ENCODE measurements around the gene SUSD6. TPM values are rescaled to one million over a fixed set of nuclear protein-coding genes. Genes with fewer than 3 reads are reported as not detected.
"Not testable (repeated sequence)": the region's sequence is repeated elsewhere in the genome, so short reads cannot be mapped to it uniquely, and the experiment has no call there.

Gene SUSD6
- total RNA-seq, 4 donors from 2014 or later = 54.4 to 66.3 (median 57.7) TPM

DNA sequence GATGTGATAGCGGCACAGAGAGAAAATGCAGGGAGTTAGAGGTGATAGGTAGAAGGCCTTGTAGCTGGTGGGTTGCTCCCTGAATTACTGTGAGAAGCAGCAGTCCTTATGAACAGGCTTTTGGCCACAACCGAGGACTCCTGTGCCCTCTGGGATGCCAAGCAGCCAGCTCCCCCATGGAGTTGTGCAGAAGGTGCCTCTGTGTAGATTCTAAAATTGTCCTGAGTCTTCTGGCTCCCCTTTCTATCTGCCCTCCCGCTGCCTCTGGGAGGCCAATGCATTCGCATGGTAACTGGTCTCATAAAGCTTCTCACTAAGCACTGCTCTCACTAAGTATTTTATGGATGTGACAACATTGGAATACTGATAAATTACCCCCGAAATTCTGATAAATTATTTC lies 16.1 kb upstream of the SUSD6 start:
- Histone ChIP-seq H3K9me3 (no peaks in the 10 kb centered on the region), H3K27me3 (no peaks in the 10 kb centered on the region), H3K27ac (no peak overlapping the region), H3K36me3 (no peaks in the 10 kb centered on the region), H3K4me1 (peaks cover 0 to 11% (median 4%) of the 10 kb centered on the region in 4 donors), H3K4me3 (no peak overlapping the region)
- WGBS, 2 donors = 92 to 93% methylated on average over 5 of the region's 5 CpGs
- no peak for DNase-seq (ENCODE audit: low spot score in 2 of 2)
- TF ChIP-seq POLR2A (IDR thresholded peaks at IDR 0.05) (no peak), EP300 (IDR thresholded peaks at IDR 0.05) (no peak)
- TF ChIP-seq, protein P1, sequence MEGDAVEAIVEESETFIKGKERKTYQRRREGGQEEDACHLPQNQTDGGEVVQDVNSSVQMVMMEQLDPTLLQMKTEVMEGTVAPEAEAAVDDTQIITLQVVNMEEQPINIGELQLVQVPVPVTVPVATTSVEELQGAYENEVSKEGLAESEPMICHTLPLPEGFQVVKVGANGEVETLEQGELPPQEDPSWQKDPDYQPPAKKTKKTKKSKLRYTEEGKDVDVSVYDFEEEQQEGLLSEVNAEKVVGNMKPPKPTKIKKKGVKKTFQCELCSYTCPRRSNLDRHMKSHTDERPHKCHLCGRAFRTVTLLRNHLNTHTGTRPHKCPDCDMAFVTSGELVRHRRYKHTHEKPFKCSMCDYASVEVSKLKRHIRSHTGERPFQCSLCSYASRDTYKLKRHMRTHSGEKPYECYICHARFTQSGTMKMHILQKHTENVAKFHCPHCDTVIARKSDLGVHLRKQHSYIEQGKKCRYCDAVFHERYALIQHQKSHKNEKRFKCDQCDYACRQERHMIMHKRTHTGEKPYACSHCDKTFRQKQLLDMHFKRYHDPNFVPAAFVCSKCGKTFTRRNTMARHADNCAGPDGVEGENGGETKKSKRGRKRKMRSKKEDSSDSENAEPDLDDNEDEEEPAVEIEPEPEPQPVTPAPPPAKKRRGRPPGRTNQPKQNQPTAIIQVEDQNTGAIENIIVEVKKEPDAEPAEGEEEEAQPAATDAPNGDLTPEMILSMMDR (IDR thresholded peaks at IDR 0.05) = no peak

DNA sequence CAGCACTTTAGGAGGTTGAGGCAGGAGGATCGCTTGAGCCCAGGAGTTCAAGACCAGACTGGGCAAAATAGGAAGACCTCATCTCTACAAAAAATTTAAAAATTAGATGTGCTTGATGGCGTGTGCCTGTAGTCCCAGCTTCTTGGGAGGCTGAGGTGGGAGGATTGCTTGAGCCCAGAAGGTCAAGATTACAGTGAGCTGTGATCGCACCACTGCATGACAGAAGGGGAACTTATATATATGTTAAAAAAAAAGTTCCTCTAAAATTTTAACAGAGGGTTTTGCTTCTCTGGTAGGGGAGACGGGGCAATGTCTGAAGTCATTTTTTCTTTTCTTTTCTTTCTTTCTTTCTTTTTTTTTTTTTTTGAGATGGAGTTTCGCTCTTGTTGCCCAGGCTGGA lies 12.0 kb upstream of the SUSD6 start:
- 93 to 94% methylated on average over 5 of the region's 5 CpGs for WGBS, 2 donors
- H3K36me3 ChIP-seq; DNase-seq (ENCODE audit: low spot score in 2 of 2); H3K4me1 ChIP-seq; H3K4me3 ChIP-seq; H3K27ac ChIP-seq; H3K9me3 ChIP-seq; H3K27me3 ChIP-seq: not testable (repeated sequence)

DNA sequence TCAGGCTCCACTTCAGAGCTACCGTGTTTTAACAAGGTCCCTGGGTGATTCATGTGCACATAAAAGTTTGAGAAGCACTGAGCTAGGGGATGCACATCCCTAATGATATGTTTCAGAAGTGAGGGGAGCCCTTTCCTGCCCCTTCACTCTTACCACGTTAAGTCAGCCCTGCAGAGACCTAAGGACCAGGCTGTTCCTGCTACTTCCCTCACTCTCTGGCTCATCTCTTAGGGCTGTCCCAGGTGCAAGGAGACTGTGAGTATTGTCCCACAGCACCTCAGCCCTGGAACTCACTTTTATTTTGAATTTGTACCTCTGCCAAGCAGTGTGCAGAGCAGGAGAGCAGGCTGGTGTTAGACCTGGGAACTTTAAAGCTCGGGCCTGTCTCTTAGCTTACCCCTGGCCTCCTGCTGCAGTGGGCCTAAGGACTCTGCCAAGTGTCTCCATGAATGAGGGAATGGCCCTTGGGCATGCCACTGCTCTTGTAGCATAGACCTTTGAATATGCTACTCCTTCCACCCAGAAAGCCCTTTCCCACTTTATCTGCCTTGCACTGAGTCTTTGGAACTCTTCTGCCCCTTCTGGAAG lies 11.0 kb upstream of the SUSD6 start:
- Histone ChIP-seq H3K4me3 (no peak overlapping the region), H3K27ac (no peak overlapping the region), H3K27me3 (no peaks in the 10 kb centered on the region), H3K9me3 (no peaks in the 10 kb centered on the region), H3K36me3 (no peaks in the 10 kb centered on the region), H3K4me1 (no peaks in the 10 kb centered on the region)
- no peak for DNase-seq (ENCODE audit: low spot score in 2 of 2)
- TF ChIP-seq EP300 (IDR thresholded peaks at IDR 0.05) (no peak), POLR2A (IDR thresholded peaks at IDR 0.05) (no peak)
- TF ChIP-seq, protein P1 (IDR thresholded peaks at IDR 0.05) = no peak
- WGBS, 2 donors = 60 to 76% methylated on average over 3 of the region's 3 CpGs

DNA sequence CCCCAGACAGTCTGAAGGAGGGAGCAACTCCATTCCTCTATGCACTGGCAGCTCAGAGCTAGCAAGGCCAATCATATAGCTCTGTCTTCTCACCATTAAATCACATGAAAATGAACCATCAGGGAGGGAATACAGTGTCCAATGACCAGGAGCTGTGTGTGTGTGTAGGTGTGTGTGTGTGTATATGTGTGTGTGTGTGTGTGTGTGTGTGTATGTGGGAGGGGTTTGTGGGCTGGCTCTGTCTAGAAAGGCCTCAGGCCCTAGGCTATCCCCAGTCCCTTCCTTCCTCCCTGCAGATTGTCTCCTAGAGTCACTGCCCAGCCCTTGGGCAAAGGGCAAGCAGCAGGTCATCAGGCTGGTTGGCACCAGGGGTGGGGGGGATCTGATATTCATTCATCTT lies 5.7 kb upstream of the SUSD6 start:
- Histone ChIP-seq H3K9me3 (no peaks in the 10 kb centered on the region), H3K27ac (no peak overlapping the region), H3K4me1 (peaks cover 0 to 18% (median 6%) of the 10 kb centered on the region in 4 donors), H3K27me3 (no peaks in the 10 kb centered on the region), H3K4me3 (no peak overlapping the region), H3K36me3 (no peaks in the 10 kb centered on the region)
- TF ChIP-seq EP300 (IDR thresholded peaks at IDR 0.05) = no peak
- TF ChIP-seq POLR2A (IDR thresholded peaks at IDR 0.05) = no peak
- TF ChIP-seq, protein P1 (IDR thresholded peaks at IDR 0.05) = no peak
- DNase-seq (ENCODE audit: low spot score in 2 of 2) = no peak

DNA sequence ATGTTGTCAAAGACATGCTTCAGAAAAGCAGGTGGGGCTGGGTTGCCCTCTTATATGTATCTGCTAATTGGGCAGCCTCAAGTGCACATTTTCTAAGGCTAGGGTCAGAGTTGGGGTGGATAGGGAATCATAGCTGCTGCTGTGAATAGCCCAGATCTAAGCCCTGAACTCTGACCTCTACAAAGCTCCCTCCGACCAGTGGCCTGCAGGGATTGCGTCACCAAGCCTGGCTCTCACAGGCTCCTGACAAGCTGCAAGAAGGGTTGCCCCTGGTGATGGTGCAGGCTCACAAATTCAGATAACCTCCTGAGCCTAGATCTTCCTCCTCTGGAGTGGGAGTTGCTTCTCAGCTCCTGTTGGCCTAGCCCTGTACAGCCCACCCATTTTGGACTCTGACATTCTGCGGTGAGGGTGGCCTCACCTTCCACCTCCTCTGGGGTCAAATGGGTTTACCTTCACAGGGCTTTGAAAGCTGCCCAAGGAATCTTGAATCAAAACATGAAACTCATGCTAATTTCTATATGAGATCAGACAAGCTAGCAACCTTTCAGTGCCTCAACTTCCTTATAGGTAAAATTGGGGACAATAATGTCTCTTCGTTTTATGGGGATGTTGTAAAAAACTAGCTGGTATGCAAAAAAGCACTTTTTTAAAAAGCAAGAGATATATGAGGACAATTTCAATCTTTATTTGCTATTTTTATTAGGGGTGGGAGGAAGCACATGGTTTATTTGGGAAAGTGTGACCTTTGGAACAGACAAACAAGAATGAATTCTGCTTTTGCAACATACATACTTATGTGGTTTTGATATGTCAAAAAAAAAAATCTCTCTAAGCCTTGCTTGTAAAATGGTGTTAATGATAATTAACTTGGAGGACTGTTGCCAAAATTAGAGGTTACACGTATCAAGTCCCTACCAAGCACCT lies 4.9 kb upstream of the SUSD6 start:
- Histone ChIP-seq H3K4me3 (no peak overlapping the region), H3K9me3 (no peaks in the 10 kb centered on the region), H3K27me3 (no peaks in the 10 kb centered on the region), H3K36me3 (no peaks in the 10 kb centered on the region), H3K4me1 (peaks cover 0 to 20% (median 8%) of the 10 kb centered on the region in 4 donors), H3K27ac (no peak overlapping the region)
- DNase-seq (ENCODE audit: low spot score in 2 of 2) = no peak
- no peak for TF ChIP-seq EP300 (IDR thresholded peaks at IDR 0.05)
- no peak for TF ChIP-seq POLR2A (IDR thresholded peaks at IDR 0.05)
- TF ChIP-seq, protein P1 (IDR thresholded peaks at IDR 0.05) = no peak
- 66 to 81% methylated on average over 5 of the region's 5 CpGs for WGBS, 2 donors
